GM19193 (cell line): Measurements from ENCODE around the gene PDZD4.

Source experiments
- POLR2A ChIP-seq: IDR thresholded peaks from 4 replicates; pipeline ENCODE4 v1.6.1; 2011; ENCODE audit not compliant: insufficient read depth, insufficient read length; ENCODE audit errors: extremely low read depth

Gene PDZD4

GRCh38 chrX:153806999-153807575 is 23.3 kb downstream of the PDZD4 start:
- TF ChIP-seq POLR2A: no peak

GRCh38 chrX:153805436-153805835 is 24.9 kb downstream of the PDZD4 start:
- TF ChIP-seq POLR2A: no peak

- no peak for TF ChIP-seq POLR2A
Observed at GRCh38 chrX:153804621-153805020, 25.7 kb downstream of the PDZD4 start.

- TF ChIP-seq POLR2A: no peak
Observed at GRCh38 chrX:153804100-153804595, 26.2 kb downstream of the PDZD4 start.

- TF ChIP-seq POLR2A: no peak
Observed at GRCh38 chrX:153803211-153804099, 26.9 kb downstream of the PDZD4 start.

- no peak for TF ChIP-seq POLR2A
Observed at GRCh38 chrX:153802513-153803045, 27.8 kb downstream of the PDZD4 start.

GRCh38 chrX:153801669-153802068 is 28.7 kb downstream of the PDZD4 start:
- TF ChIP-seq POLR2A: no peak

GRCh38 chrX:153800746-153801145 is 29.6 kb downstream of the PDZD4 start:
- no peak for TF ChIP-seq POLR2A

GRCh38 chrX:153800177-153800722 is 30.1 kb downstream of the PDZD4 start:
- TF ChIP-seq POLR2A: no peak

GRCh38 chrX:153799326-153799725 is 31.0 kb downstream of the PDZD4 start:
- no peak for TF ChIP-seq POLR2A

GRCh38 chrX:153797415-153798015 is 32.8 kb downstream of the PDZD4 start:
- no peak for TF ChIP-seq POLR2A

GRCh38 chrX:153794897-153795816 is 35.2 kb downstream of the PDZD4 start:
- no peak for TF ChIP-seq POLR2A

- TF ChIP-seq POLR2A: peak; percentile 79
Observed at GRCh38 chrX:153794018-153794896, 36.1 kb downstream of the PDZD4 start, which contains the start of the genes IDH3G and SSR4. Gene IDH3G, minus strand, starts transcription at chrX:153794375. Its CDS starts 49 bp downstream, at chrX:153794326. Gene SSR4, plus strand, starts transcription at chrX:153794668. Its CDS starts 20 bp downstream, at chrX:153794688.
